Measurements from ENCODE around the gene ZNF177. TPM values are rescaled to one million over a fixed set of nuclear protein-coding genes. Genes with fewer than 3 reads are reported as not detected.

Gene ZNF177
- total RNA-seq, 2 donors from 2014 or later: 0.88 to 1.2 TPM

- H3K27me3 ChIP-seq: no peaks in the 10 kb centered on the region
- TF ChIP-seq, protein P1, sequence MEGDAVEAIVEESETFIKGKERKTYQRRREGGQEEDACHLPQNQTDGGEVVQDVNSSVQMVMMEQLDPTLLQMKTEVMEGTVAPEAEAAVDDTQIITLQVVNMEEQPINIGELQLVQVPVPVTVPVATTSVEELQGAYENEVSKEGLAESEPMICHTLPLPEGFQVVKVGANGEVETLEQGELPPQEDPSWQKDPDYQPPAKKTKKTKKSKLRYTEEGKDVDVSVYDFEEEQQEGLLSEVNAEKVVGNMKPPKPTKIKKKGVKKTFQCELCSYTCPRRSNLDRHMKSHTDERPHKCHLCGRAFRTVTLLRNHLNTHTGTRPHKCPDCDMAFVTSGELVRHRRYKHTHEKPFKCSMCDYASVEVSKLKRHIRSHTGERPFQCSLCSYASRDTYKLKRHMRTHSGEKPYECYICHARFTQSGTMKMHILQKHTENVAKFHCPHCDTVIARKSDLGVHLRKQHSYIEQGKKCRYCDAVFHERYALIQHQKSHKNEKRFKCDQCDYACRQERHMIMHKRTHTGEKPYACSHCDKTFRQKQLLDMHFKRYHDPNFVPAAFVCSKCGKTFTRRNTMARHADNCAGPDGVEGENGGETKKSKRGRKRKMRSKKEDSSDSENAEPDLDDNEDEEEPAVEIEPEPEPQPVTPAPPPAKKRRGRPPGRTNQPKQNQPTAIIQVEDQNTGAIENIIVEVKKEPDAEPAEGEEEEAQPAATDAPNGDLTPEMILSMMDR (IDR thresholded peaks at IDR 0.05): no peak
- peaks cover 9% of the 10 kb centered on the region for H3K9me3 ChIP-seq
- H3K4me1 ChIP-seq: no peaks in the 10 kb centered on the region
- no peaks in the 10 kb centered on the region for H3K36me3 ChIP-seq
- H3K4me3 ChIP-seq: no peak overlapping the region
- intact Hi-C loops (cut with DNase I): no loop called here
- DNase-seq: no peak
- H3K27ac ChIP-seq: no peak overlapping the region
- H3K9ac ChIP-seq (ENCODE audit: low read depth in 2 of 2, low read length in 2 of 2): no peak overlapping the region
These were observed 14.6 kb upstream of the ZNF177 start for GRCh38 chr19:9348253-9348652.

GRCh38 chr19:9348671-9349070, 14.1 kb upstream of the ZNF177 start:
- no peak for DNase-seq
- no peaks in the 10 kb centered on the region for H3K27me3 ChIP-seq
- H3K4me3 ChIP-seq: no peak overlapping the region
- TF ChIP-seq, protein P1 (IDR thresholded peaks at IDR 0.05): no peak
- no peaks in the 10 kb centered on the region for H3K4me1 ChIP-seq
- intact Hi-C loops (cut with DNase I): no loop called here
- H3K9ac ChIP-seq (ENCODE audit: low read depth in 2 of 2, low read length in 2 of 2): no peak overlapping the region
- H3K27ac ChIP-seq: no peak overlapping the region
- H3K9me3 ChIP-seq: peaks cover 9% of the 10 kb centered on the region
- H3K36me3 ChIP-seq: no peaks in the 10 kb centered on the region

DNA sequence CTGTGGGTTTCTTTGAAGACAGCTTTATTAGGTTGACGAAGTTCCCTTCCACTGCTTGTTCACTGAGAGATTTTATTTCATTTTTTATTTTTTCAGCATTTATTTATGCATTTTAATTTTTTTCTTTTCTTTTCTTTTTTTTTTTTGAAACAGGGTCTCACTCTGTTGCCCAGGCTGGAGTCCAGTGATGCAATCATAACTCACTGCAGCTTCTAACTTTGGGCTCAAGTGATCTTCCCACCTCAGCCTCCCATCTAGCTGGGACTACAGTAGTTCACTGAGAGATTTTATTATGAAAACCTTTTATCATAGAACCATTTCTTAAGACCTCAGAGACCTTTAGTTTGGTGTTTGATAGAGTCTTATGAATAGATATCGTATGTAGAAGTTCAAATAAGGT, 10.3 kb upstream of the ZNF177 start:
- Histone ChIP-seq H3K27ac (no peak overlapping the region), H3K27me3 (no peaks in the 10 kb centered on the region), H3K9ac (ENCODE audit: low read depth in 2 of 2, low read length in 2 of 2) (no peak overlapping the region), H3K9me3 (no peaks in the 10 kb centered on the region), H3K4me1 (no peaks in the 10 kb centered on the region), H3K36me3 (no peaks in the 10 kb centered on the region), H3K4me3 (no peak overlapping the region)
- intact Hi-C loops (cut with DNase I): no loop called here
- DNase-seq: no peak
- TF ChIP-seq, protein P1 (IDR thresholded peaks at IDR 0.05): no peak

GRCh38 chr19:9353011-9353410, 9.8 kb upstream of the ZNF177 start:
- H3K27ac ChIP-seq: no peak overlapping the region
- intact Hi-C loops (cut with DNase I): no loop called here
- H3K9ac ChIP-seq (ENCODE audit: low read depth in 2 of 2, low read length in 2 of 2): no peak overlapping the region
- H3K9me3 ChIP-seq: no peaks in the 10 kb centered on the region
- no peaks in the 10 kb centered on the region for H3K36me3 ChIP-seq
- DNase-seq: no peak
- no peak overlapping the region for H3K4me3 ChIP-seq
- TF ChIP-seq, protein P1 (IDR thresholded peaks at IDR 0.05): no peak
- no peaks in the 10 kb centered on the region for H3K27me3 ChIP-seq
- H3K4me1 ChIP-seq: no peaks in the 10 kb centered on the region

- H3K27me3 ChIP-seq: no peaks in the 10 kb centered on the region
- TF ChIP-seq, protein P1 (IDR thresholded peaks at IDR 0.05): no peak
- no peak overlapping the region for H3K9ac ChIP-seq (ENCODE audit: low read depth in 2 of 2, low read length in 2 of 2)
- no peaks in the 10 kb centered on the region for H3K9me3 ChIP-seq
- no peaks in the 10 kb centered on the region for H3K36me3 ChIP-seq
- H3K27ac ChIP-seq: no peak overlapping the region
- DNase-seq: no peak
- intact Hi-C loops (cut with DNase I): no loop called here
- H3K4me1 ChIP-seq: no peaks in the 10 kb centered on the region
- H3K4me3 ChIP-seq: no peak overlapping the region
These were observed 8.2 kb upstream of the ZNF177 start for GRCh38 chr19:9354651-9355050.
